NCI-H774 (cell line): ENCODE results near the gene CHST14.

ENCODE experiments used
- DNase-seq: peaks from one replicate; lab custom pipeline; 2025; lab: John Stamatoyannopoulos, UW

CHST14 gene

DNA sequence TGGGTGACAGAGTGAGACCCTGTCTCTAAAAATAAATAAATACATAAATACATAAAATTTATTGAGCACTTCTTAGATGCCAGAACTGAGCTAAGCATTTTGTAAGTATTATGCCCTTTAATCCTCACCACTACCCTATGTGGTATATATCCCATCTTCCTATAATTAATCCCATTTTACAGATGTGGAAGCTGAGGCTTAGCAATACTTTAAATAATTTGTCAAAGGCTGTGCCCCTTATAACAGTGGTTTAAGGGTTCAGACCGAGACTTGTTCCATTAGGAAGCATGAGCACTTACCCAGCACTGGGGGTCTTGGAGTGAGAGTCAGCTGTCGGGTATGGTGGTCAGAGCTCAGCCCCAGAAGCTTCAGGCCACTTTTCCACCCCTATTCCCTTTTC, 7.5 kb upstream of the CHST14 start:
- no peak for DNase-seq

GRCh38 chr15:40463886-40464545, 6.8 kb upstream of the CHST14 start:
- DNase-seq = no peak

DNA sequence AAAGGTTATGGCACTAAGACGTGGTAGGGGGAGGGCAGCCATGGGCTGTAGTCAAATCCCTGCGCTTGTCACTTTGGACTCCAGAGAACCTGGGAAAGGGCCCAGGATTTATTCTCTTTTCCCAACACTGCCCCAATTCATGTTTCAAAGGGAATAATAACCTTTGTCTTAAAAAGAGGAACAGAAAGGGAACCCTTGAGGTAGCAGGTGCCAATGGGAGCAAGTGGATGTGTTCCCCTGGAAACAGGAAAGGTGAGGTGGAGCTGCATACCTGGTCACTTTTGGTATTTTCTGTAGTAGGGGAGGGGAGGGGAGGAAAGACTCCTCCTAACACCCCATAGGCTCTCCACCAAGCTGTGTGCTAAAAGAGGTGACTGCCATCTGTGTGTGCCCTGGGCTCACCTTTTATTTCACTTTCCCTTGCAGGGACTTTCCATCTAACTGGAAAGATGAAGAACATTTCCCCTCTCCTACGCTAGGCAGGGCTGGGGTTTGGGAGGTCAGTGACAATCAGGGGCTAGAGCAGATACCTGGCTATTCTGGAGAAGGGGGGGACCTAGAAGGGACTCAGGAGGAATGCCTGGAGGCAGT, 6.1 kb upstream of the CHST14 start:
- DNase-seq = no peak

DNA sequence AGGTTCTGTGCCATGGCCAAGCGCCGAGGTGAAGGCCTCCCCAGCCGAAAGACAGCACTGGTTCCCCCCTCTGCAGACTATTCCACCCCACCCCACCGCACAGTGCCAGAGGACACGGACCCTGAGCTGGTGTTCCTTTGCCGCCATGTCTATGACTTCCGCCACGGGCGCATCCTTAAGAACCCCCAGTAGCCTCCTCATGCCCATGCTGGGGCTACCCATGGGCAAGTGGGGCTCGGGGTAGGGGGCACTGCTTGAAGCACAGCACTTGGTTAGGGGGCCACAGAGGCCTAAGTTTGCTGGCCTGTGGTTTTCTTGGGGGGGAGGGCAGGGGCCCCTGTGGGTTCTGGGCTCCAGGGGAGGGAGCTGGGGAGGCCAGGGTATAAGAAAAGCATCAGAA, 4.8 kb upstream of the CHST14 start:
- no peak for DNase-seq

- no peak for DNase-seq
Measured at GRCh38 chr15:40466426-40467260, 4.1 kb upstream of the CHST14 start.

DNA sequence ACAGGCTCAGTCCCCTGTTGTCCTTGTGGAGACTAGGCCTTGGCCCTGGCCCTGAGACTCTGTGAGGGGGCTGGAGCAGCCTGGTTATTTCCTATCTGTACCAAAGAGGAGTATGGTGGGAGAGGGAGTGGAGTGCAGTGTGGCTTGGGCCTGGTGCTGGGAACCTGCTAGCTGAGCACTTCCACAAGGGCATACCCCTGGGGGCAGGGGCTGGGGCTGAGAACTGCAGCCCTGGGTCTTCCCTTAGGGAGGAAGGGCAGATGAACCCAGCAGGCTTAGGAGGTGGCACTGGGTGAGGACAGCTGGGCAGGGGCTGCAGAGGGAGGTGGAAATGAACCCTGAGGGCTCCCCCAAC, 3.5 kb upstream of the CHST14 start:
- DNase-seq = no peak

GRCh38 chr15:40468898-40469331, 1.9 kb upstream of the CHST14 start:
- no peak for DNase-seq

DNA sequence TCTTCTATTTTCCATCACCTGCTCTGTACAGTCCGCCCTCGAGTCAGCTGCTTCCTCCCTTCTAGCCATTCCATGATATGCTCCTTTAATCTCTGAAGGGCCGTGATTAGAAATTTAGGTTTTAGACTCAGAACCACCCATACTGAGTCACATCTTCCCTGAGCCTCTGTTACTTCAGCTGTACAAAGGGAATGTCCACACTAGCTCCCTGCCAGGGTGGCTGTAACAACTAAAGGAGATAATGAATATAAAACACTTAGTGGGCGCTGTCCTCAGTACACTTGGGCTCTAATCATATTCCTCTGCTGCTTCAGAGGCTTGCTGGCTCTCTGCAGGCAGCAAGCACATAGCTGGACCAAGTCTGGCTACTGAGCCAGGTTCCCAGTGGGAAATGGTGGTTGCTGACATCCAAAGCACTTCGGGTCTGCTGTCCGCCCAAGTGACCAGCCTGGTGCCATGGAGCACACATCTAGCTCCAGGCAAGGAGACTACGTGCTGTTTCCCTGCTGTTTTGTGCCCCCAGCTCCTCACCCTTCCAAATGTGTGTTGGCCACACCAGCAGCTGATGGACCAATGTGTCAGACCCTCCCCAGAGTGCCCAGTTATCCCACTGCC, 901 bp upstream of the CHST14 start:
- DNase-seq = no peak

GRCh38 chr15:40471105-40471807, 472 bp downstream of the CHST14 start:
- DNase-seq = no peak

GRCh38 chr15:40471808-40472150, 995 bp downstream of the CHST14 start:
- no peak for DNase-seq

DNA sequence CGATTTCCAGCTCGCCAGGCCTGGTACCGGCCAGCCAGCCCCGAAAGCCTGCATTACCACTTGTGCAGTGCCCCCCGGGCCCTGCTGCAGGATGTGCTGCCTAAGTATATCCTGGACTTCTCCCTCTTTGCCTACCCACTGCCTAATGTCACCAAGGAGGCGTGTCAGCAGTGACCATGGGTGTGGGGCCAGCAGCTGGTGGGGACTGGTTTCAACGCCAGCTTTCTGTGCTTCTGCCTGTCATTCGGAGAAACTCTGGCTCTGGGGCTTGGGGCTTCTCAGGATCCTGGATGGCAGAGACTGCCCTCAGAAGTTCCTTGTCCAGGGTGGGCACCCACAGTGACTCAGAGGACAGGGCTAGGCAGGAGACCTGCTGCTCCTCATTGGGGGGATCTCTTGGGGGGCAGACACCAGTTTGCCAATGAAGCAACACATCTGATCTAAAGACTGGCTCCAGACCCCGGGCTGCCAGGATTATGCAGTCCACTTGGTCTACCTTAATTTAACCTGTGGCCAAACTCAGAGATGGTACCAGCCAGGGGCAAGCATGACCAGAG, 1.5 kb downstream of the CHST14 start:
- DNase-seq = no peak

- DNase-seq = no peak
Measured at GRCh38 chr15:40474581-40474980, 3.8 kb downstream of the CHST14 start.

DNA sequence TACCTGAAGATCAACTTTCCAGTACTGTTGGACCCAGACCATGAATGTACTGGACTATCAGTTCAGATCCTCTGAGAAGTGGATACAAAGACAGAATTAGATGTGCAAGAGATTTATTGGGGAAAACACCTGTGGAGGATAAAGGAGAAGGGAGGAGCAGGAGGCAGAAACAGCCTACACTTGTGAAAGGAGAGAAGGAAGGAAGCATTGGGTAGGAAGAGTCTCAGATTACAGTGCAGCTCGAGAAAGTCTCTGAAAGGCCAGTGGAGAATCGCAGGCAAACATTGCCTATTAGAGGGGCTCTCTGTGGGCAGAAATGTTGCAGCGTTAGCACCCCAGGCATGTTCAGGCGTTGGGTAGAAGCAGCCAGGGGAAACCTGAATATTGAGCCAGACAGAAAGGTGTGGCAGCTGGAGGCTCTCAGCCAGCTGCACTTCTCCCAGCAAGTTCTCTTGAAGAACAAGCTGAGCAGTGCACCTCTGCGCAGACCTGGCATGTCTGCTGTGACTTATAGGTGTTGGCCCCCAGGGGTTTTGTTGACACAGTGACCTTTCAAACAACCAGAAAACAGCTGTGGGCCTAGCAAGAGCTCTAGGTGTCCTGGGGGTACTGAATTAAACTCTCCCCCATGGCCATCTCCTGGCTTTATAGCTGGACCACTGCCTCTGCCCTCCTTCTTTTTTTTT, 7.0 kb downstream of the CHST14 start:
- no peak for DNase-seq

DNA sequence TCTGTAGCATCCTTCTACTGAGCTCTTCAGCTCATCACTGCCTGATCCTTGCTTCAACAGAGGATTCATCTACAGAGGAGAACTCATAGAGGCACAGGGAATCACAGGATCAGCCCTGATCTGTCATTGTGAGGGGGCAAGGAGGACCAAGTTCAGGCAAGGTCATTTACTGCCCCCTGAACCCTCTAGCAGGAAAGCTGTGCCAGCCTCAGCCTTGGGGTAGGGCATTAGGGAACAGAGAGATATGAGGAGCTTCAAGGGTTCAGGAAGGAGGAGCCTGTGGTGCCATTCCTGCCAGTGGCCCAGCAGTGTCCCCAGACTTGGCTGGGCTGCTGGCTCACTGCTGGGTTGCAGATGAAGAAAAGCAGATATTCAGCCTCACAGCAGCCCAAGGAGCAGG, 8.2 kb downstream of the CHST14 start:
- DNase-seq = no peak

GRCh38 chr15:40481341-40482074, 10.7 kb downstream of the CHST14 start:
- no peak for DNase-seq

DNA sequence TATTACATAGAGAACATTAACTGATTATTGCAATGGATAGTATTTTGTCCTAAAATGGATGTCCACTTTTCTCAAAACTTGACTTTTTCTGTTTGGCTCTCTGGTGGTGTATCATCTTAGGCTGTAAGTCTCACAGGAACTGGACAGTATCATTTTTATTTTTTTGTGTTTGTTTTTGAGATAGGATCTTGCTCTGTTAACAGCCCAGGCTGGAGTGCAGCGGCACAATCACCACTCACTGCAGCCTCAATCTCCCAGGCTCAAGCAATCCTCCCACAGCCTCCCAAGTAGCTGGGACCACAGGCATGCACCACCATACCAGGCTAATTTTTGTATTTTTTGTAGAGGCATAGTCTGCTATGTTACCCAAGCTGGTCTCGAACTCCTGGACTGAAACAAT, 13.1 kb downstream of the CHST14 start:
- no peak for DNase-seq

- no peak for DNase-seq
Measured at GRCh38 chr15:40486066-40486770, 15.4 kb downstream of the CHST14 start.

GRCh38 chr15:40487816-40488682, 17.3 kb downstream of the CHST14 start:
- DNase-seq = no peak
